PC-3 (cell line): ENCODE measurements around the gene AGXT. TPM values are rescaled to one million over a fixed set of nuclear protein-coding genes. Genes with fewer than 3 reads are reported as not detected.

ENCODE experiments used
- ATAC-seq: fragments of 200-7000 bp; cut with Tn5 transposase; 2 replicates; pipeline ENCODE4 v1.9.1; 2020; ENCODE audit warnings: mild to moderate bottlenecking, moderate library complexity
- BruUV-seq: library from RNA; stranded (reverse); fragments of 400-500 nt; replicated peaks from 2 replicates; lab custom pipeline; 2021; lab: Mats Ljungman, UMichigan
- CTCF ChIA-PET: fragments of 300-600 bp; sonication (Branson Sonifier 250); formaldehyde crosslinking; loops from one replicate; lab custom pipeline; 2022; ENCODE audit warnings: antibody characterized with exemption; lab: Charles Lee
- POLR2A ChIA-PET: fragments of 300-600 bp; sonication (Branson Sonifier 250); formaldehyde crosslinking; loops from one replicate; lab custom pipeline; 2022; ENCODE audit warnings: antibody characterized with exemption; ENCODE audit not compliant: unreplicated experiment; lab: Charles Lee
- DNase-seq: peaks from one replicate; pipeline ENCODE4 v3.0.0-alpha.2; 2015
- H2AFZ ChIP-seq: fragments of 300-600 bp; sonication (generic); 2 replicates; pipeline ENCODE4 v1.6.0; 2016; ENCODE audit warnings: antibody characterized with exemption, low read length
- H3F3A ChIP-seq: fragments of 300-600 bp; sonication (generic); one replicate; pipeline ENCODE4 v1.6.0; 2017; ENCODE audit warnings: antibody characterized with exemption, low read length, control low read depth, mild to moderate bottlenecking; ENCODE audit not compliant: unreplicated experiment
- H3K27ac ChIP-seq: fragments of 300-600 bp; sonication (generic); 2 replicates; pipeline ENCODE4 v1.5.1; 2016; ENCODE audit warnings: mild to moderate bottlenecking, low read length
- H3K27me3 ChIP-seq: fragments of 300-600 bp; sonication (generic); 2 replicates; pipeline ENCODE4 v1.6.1; 2016; ENCODE audit warnings: low read length, mixed read lengths
- H3K36me3 ChIP-seq: fragments of 300-600 bp; sonication (generic); 2 replicates; pipeline ENCODE4 v1.6.1; 2016; ENCODE audit warnings: low read depth, mixed run types, low read length, mixed read lengths
- H3K4me1 ChIP-seq: fragments of 300-600 bp; sonication (generic); 2 replicates; pipeline ENCODE4 v1.5.1; 2016; ENCODE audit warnings: low read length; ENCODE audit not compliant: insufficient read depth
- H3K4me2 ChIP-seq: fragments of 300-600 bp; sonication (generic); 2 replicates; pipeline ENCODE4 v1.6.0; 2016; ENCODE audit warnings: low read length
- H3K4me3 ChIP-seq: fragments of 300-600 bp; sonication (generic); 2 replicates; pipeline ENCODE4 v1.5.1; 2016; ENCODE audit warnings: mild to moderate bottlenecking, low read length, mixed read lengths
- H3K79me2 ChIP-seq: fragments of 300-600 bp; sonication (generic); 2 replicates; pipeline ENCODE4 v1.6.1; 2017; ENCODE audit warnings: low read length, mixed read lengths
- H3K9ac ChIP-seq: fragments of 300-600 bp; sonication (generic); 2 replicates; pipeline ENCODE4 v1.6.0; 2016; ENCODE audit warnings: mild to moderate bottlenecking, low read length
- H3K9me2 ChIP-seq: fragments of 300-600 bp; sonication (generic); replicated peaks from 2 replicates; pipeline ENCODE4 v1.6.1; 2016; ENCODE audit warnings: mixed run types, low read length, mixed read lengths
- H3K9me3 ChIP-seq: fragments of 300-600 bp; sonication (generic); 2 replicates; pipeline ENCODE4 v1.6.1; 2016; ENCODE audit warnings: low read length, mixed read lengths
- H4K20me1 ChIP-seq: fragments of 300-600 bp; sonication (generic); 2 replicates; pipeline ENCODE4 v1.6.1; 2016; ENCODE audit warnings: low read length, mixed read lengths
- EZH2 ChIP-seq: fragments of 300-600 bp; sonication (generic); IDR thresholded peaks from one replicate; pipeline ENCODE4 v1.6.1; 2017; ENCODE audit warnings: antibody characterized with exemption, mild to moderate bottlenecking, low read length; ENCODE audit not compliant: unreplicated experiment
- EZH2phosphoT487 ChIP-seq: fragments of 300-600 bp; sonication (generic); IDR thresholded peaks from 2 replicates; pipeline ENCODE4 v1.6.1; 2018; ENCODE audit warnings: mild to moderate bottlenecking, antibody characterized with exemption, low read length, borderline replicate concordance
- intact Hi-C: fragments of 100-400 bp; cut with micrococcal nuclease; formaldehyde crosslinking; loops from 2 replicates; pipeline ENCODE4 v1.9.0; 2023
- total RNA-seq: library from RNA; depleted of rRNA; stranded (reverse); fragments of >200 nt; gene quantifications from 2 replicates; pipeline ENCODE4 v1.2.3, GENCODE V29; 2014
- TF ChIP-seq, protein P1 (sequence below): fragments of 300-600 bp; sonication (generic); conservative IDR thresholded peaks from 2 replicates; pipeline ENCODE4 v1.5.1; 2017; ENCODE audit warnings: antibody characterized with exemption, low read depth, mild to moderate bottlenecking, low read length

The AGXT gene
- total RNA-seq, 1 experiment from 2014 or later = not detected

DNA sequence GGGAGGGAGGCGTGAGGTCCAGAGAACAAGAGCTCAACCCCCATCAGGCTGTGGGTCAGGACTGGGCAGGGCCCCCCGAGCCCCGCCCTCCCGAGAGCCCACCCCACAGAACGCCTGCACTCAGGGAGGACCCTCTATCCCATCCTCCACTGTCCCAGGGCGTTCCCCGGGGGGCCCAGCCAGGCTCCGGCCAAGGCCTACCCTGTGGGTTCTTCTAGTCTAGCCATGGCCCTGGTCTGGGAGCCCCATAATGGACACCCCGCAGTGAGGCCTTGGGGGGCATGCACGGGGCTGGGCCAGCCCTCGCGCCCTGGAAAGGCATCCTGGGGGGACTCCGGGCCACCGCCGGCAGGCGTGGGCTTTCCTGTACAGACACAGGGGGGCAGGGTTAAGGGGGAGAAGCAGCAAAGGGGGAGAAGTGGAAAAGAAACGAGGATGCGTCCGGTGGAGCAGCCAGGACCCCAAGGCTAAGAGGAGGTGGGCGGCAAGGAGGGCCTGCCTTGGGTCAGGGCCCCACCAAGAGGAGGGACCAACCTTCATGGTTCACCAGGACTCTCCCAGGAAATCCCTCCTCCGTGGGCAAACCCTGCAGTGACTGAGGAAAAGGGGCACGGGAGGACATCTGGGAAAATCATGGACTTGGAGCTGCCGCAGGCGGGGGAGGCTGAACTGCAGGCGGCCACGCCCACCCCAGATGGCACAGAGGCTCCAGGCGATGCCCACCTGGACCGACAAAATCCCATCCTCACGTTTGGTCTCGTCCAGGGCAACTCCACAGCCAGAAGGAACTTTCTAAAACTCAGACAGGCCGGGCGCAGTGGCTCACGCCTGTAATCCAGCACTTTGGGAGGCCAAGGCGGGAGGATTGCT lies 34.8 kb downstream of the AGXT start:
- no peaks in the 10 kb centered on the region for H3K36me3 ChIP-seq
- intact Hi-C loops = no loop called here
- H3K9me3 ChIP-seq = no peaks in the 10 kb centered on the region
- no peaks in the 10 kb centered on the region for H3K27me3 ChIP-seq
- ChIA-PET CTCF (no interaction called here), POLR2A (no interaction called here)
- TF ChIP-seq, protein P1, sequence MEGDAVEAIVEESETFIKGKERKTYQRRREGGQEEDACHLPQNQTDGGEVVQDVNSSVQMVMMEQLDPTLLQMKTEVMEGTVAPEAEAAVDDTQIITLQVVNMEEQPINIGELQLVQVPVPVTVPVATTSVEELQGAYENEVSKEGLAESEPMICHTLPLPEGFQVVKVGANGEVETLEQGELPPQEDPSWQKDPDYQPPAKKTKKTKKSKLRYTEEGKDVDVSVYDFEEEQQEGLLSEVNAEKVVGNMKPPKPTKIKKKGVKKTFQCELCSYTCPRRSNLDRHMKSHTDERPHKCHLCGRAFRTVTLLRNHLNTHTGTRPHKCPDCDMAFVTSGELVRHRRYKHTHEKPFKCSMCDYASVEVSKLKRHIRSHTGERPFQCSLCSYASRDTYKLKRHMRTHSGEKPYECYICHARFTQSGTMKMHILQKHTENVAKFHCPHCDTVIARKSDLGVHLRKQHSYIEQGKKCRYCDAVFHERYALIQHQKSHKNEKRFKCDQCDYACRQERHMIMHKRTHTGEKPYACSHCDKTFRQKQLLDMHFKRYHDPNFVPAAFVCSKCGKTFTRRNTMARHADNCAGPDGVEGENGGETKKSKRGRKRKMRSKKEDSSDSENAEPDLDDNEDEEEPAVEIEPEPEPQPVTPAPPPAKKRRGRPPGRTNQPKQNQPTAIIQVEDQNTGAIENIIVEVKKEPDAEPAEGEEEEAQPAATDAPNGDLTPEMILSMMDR = no peak
- TF ChIP-seq EZH2 (no peak), EZH2phosphoT487 (no peak)
- no peak overlapping the region for H3K4me2 ChIP-seq
- H3F3A ChIP-seq = no peaks in the 10 kb centered on the region
- H4K20me1 ChIP-seq = no peaks in the 10 kb centered on the region
- no peak overlapping the region for H3K4me3 ChIP-seq
- no peak overlapping the region for H3K9ac ChIP-seq
- ATAC-seq = no peak
- no peaks in the 10 kb centered on the region; the same call in 1 of the 2 replicates for H3K4me1 ChIP-seq
- no peak for DNase-seq
- H3K79me2 ChIP-seq = no peaks in the 10 kb centered on the region
- BruUV-seq = no TSS peak
- no peak overlapping the region for H2AFZ ChIP-seq
- H3K9me2 ChIP-seq = no peaks in the 10 kb centered on the region
- no peak overlapping the region for H3K27ac ChIP-seq

DNA sequence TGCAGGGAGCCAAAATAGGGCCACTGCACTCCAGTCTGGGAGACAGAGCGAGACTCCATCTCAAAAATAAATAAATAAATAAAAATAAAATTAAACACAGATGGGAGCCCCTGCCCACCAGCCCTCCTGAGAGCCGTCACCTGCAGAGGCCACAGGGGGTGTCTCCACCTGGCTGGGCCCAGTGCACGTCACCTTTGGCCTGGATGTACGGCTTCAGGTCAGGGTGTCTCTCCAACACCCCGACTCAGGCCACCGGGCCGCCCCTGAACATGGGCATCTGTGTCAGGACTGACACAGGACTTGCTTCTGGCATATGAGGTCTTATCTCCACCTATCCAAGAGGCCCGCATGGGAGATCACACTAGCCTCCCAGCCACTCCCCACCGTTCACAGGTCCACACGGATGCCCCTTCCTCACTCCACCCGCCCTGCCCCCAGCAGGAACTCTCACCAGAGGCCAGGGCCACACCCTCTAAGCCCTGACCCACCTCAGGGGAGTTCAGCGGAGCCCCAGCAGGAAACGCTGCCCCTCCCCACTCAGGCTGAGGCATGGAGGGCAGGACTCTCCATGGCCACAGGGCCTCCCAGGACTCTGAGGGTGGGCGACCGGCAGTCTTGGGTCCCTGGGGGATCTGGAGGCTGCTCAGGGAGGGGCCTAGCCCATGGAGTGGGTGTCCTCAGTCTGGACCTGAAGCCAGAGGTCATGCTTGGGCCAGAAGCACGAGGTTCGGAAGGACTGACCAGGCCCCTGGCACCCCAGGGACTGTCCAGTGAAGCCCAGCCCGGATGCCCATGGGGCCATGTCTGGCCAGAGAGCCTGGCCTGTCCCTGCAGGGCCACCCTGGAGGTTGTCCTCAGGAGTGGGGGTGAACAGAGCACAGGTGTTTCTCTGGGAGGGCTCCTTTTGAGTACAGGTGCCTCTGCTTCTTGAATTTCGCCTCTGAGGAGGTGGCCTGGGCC lies 35.9 kb downstream of the AGXT start:
- CTCF ChIA-PET = no interaction called here

More for the DNA sequence above, 35.9 kb downstream of the AGXT start:
- no peak overlapping the region for H3K9ac ChIP-seq
- H3K27ac ChIP-seq = no peak overlapping the region
- TF ChIP-seq, protein P1 = no peak
- no peak for TF ChIP-seq EZH2phosphoT487
- no peak for TF ChIP-seq EZH2
- no peak overlapping the region for H2AFZ ChIP-seq
- H3K9me2 ChIP-seq = no peaks in the 10 kb centered on the region
- no peak overlapping the region for H3K4me2 ChIP-seq
- no peaks in the 10 kb centered on the region for H3K36me3 ChIP-seq
- DNase-seq (no peak), ATAC-seq (no peak)
- intact Hi-C loops = no loop called here
- no peaks in the 10 kb centered on the region for H4K20me1 ChIP-seq
- BruUV-seq = no TSS peak
- no peak overlapping the region for H3K4me3 ChIP-seq
- no peaks in the 10 kb centered on the region for H3K9me3 ChIP-seq
- H3F3A ChIP-seq = no peaks in the 10 kb centered on the region
- POLR2A ChIA-PET = no interaction called here
- H3K79me2 ChIP-seq = no peaks in the 10 kb centered on the region
- no peaks in the 10 kb centered on the region for H3K27me3 ChIP-seq
- H3K4me1 ChIP-seq = no peaks in the 10 kb centered on the region
